ENCODE data around the gene KIFC3. TPM values are rescaled to one million over a fixed set of nuclear protein-coding genes. Genes with fewer than 3 reads are reported as not detected.
A peak's percentile ranks its signal among the peaks of the same experiment; 100 is the strongest.

KIFC3 gene
- 5.3 and 7.1 TPM in 2 replicates for total RNA-seq (2021; fragmentation: NEBNext Ultra II Directional; extraction: Animal tissue kit (Norgen Biotek cat#: 25700))
- 2.1 and 3.8 TPM in 2 replicates for polyA plus RNA-seq (2011; rRNA removed)
- 4.4 TPM for polyA plus RNA-seq (2011; cell fraction: cytosol; rRNA removed)
- 11.5 TPM for polyA plus RNA-seq (2011; cell fraction: nucleus; rRNA removed)
- polyA plus RNA-seq (2012, experiment 1 of 2): 2.1 to 3.7 TPM (median 2.8 TPM) in 4 replicates
- polyA plus RNA-seq (2012, experiment 2 of 2): 1.6 TPM
- 4.3 TPM for polyA plus RNA-seq (2013, experiment 1 of 2)
- 4.4 TPM for polyA plus RNA-seq (2013, experiment 2 of 2)
- 3.3 and 3.9 TPM in 2 replicates for polyA minus RNA-seq (2011; rRNA and poly(A)+ RNA removed)
- 4.9 TPM for polyA minus RNA-seq (2011; cell fraction: cytosol; rRNA and poly(A)+ RNA removed)
- polyA minus RNA-seq (2011; cell fraction: nucleus; rRNA and poly(A)+ RNA removed): 7.5 TPM
- long read RNA-seq, experiment 1: 0 reads
- long read RNA-seq, experiment 2: 0 reads

GRCh38 chr16:57802341-57803133, at the start of gene KIFC3:
Gene KIFC3 (minus strand): TSS chr16:57802491. CDS start chr16:57798243, 4,248 bp downstream.
- Histone ChIP-seq H2BK12ac (ENCODE audit: low read depth, low read length) (peak within 1 kb of the TSS; percentile 100), H2BK20ac (ENCODE audit: low read length) (peak within 1 kb of the TSS; percentile 90), H3K79me1 (ENCODE audit: low read depth, low read length) (no peaks in the 10 kb centered on the region; the same call in 1 of the 2 replicates), H2AFZ (ENCODE audit: low read length) (peak within 1 kb of the TSS; percentile 82), H3K14ac (ENCODE audit: insufficient read length) (no peak within 1 kb of the TSS), H2BK5ac (ENCODE audit: low read depth, low read length) (peak within 1 kb of the TSS; percentile 88; the same call in 1 of the 2 replicates), H3K23ac (ENCODE audit: insufficient read length) (no peak within 1 kb of the TSS), H4K91ac (replicated peaks; ENCODE audit: insufficient read length, low read length) (peak within 1 kb of the TSS; percentile 94), H3K79me2 (ENCODE audit: control insufficient read depth in 1 of 2, insufficient read depth in 2 of 2, low read length in 2 of 2) (no peaks in the 10 kb centered on the region), H3K4me2 (ENCODE audit: insufficient read depth in 1 of 2, low read depth in 2 of 2, low read length in 2 of 2) (peak within 1 kb of the TSS; percentile 82 to 84), H2BK120ac (replicated peaks; ENCODE audit: low read depth, low read length) (peak within 1 kb of the TSS; percentile 88), H3K18ac (ENCODE audit: extremely low read depth, low read length) (peak within 1 kb of the TSS; percentile 98), H3K36me3 (ENCODE audit: control insufficient read depth in 2 of 4, insufficient read depth in 4 of 4, low read length in 3 of 4) (no peaks in the 10 kb centered on the region), H3K56ac (replicated peaks; ENCODE audit: insufficient read length, low read depth, low read length) (peak within 1 kb of the TSS; percentile 62), H3K9ac (replicated peaks in 1 of 4; ENCODE audit: extremely low read depth in 1 of 4, low read depth in 3 of 4, low read length in 3 of 4) (no peak within 1 kb of the TSS; a peak in 1 of 7 replicates), H4K20me1 (replicated peaks in 1 of 2; ENCODE audit: control insufficient read depth in 1 of 2, insufficient read depth in 2 of 2, low read length in 2 of 2) (peaks cover 0 to 1% of the 10 kb centered on the region in 2 experiments), H3K9me3 (ENCODE audit: insufficient read depth in 2 of 2, low read depth in 1 of 2, low read length in 1 of 2) (no peaks in the 10 kb centered on the region), H3K23me2 (ENCODE audit: low read depth, low read length) (peaks cover 14% of the 10 kb centered on the region), H3K27ac (ENCODE audit: low read depth, low read length) (no peak within 1 kb of the TSS), H2AK5ac (ENCODE audit: low read depth, low read length) (peak within 1 kb of the TSS; percentile 88; the same call in 1 of the 2 replicates), H3K4me3 (ENCODE audit: extremely low read depth in 1 of 4, insufficient read depth in 2 of 4, low read depth in 3 of 4, low read length in 4 of 4) (peak within 1 kb of the TSS; percentile 51 to 60 (median 59)), H3K4me1 (replicated peaks in 1 of 4; ENCODE audit: control insufficient read depth in 3 of 4, insufficient read depth in 4 of 4, low read length in 3 of 4) (peaks cover 0 to 38% (median 28%) of the 10 kb centered on the region in 4 experiments; a peak in 6 of 7 replicates), H3K4ac (replicated peaks; ENCODE audit: insufficient read length, low read depth, low read length) (peak within 1 kb of the TSS; percentile 62), H4K8ac (ENCODE audit: extremely low read depth, insufficient read depth, low read length) (peak within 1 kb of the TSS; percentile 79), H4K5ac (ENCODE audit: insufficient read length, low read depth, low read length) (peak within 1 kb of the TSS; percentile 57), H3K27me3 (replicated peaks in 1 of 4; ENCODE audit: control insufficient read depth in 3 of 4, extremely low read depth in 1 of 4, insufficient read depth in 3 of 4, low read length in 3 of 4) (peaks cover 0 to 33% (median 24%) of the 10 kb centered on the region in 4 experiments; a peak in 6 of 7 replicates), H2BK15ac (ENCODE audit: low read length) (peak within 1 kb of the TSS; percentile 99)
- CTCF ChIA-PET (ENCODE audit: partially characterized antibody): interaction anchor here (0.5 to 15.2 kb wide), 6 partner anchors 10 to 181 kb away, joined by 3 to 279 read pairs (median 4); no protein-coding TSS in a partner anchor
- peak in 1 of 2 experiments; percentile 71 for DNase-seq (ENCODE audit: low read depth in 1 of 2, low spot score in 2 of 2)
- no peak for FAIRE-seq
- 13% methylated on average over 52 of the region's 78 CpGs; no CpG with 5 or more reads in 1 of the 2 experiments for WGBS, 2 experiments (ENCODE audit: extremely low coverage in 1 of 2, insufficient coverage in 1 of 2, insufficient read length in 1 of 2, insufficient replicate concordance in 2 of 2, low coverage in 1 of 2, low lambda C conversion rate in 2 of 2, missing lambda C conversion rate in 1 of 2)
- POLR2A ChIA-PET (ENCODE audit: partially characterized antibody): interaction anchor here (1.1 to 1.6 kb wide), 2 partner anchors 25 to 36 kb away, joined by 3 to 4 read pairs; no protein-coding TSS in a partner anchor
- TF ChIP-seq KDM4A (IDR thresholded peaks at IDR 0.05; ENCODE audit: low read depth, low read length, severe bottlenecking) (peak; percentile 12), SUZ12 (IDR thresholded peaks at IDR 0.05; ENCODE audit: low read length) (no peak), CTCF (IDR thresholded peaks at IDR 0.05; ENCODE audit: control extremely low read depth in 1 of 3, insufficient read depth in 1 of 3, low read depth in 1 of 3, low read length in 3 of 3) (peak in 1 of 3 experiments; percentile 10; a peak in 1 of 4 replicates), TAF7 (optimal IDR thresholded peaks at IDR 0.05; ENCODE audit: borderline replicate concordance, low read depth, low read length) (no peak), GABPA (IDR thresholded peaks at IDR 0.05; ENCODE audit: borderline replicate concordance, insufficient read depth, low read length) (peak; percentile 14; the same call in 1 of the 2 replicates)
